Tibial nerve (tissue), 4 donors: Measurements from ENCODE around the gene WNT11. TPM values are rescaled to one million over a fixed set of nuclear protein-coding genes. Genes with fewer than 3 reads are reported as not detected.
"Not testable (repeated sequence)": the region's sequence is repeated elsewhere in the genome, so short reads cannot be mapped to it uniquely, and the experiment has no call there.

Experiments used
- DNase-seq, 2 donors: peaks; one replicate each; pipeline ENCODE4 v3.0.0-alpha.2; 2019; ENCODE audit warnings: low spot score in 2 of 2
- H3K27ac ChIP-seq, 4 donors: fragments of 200-600 bp; sonication (generic) in 3 of 4; one replicate each; pipeline ENCODE4 v1.5.1; 2017 to 2019; ENCODE audit warnings: mild to moderate bottlenecking in 1 of 4
- H3K27me3 ChIP-seq, 2 donors: fragments of 200-600 bp; sonication (generic) in 1 of 2; one replicate each; pipeline versions ENCODE4 v1.5.1 to v1.6.0; 2017 to 2019
- H3K36me3 ChIP-seq, 3 donors: fragments of 200-600 bp; sonication (generic); one replicate each; pipeline ENCODE4 v1.5.1; 2018 to 2019
- H3K4me1 ChIP-seq, 4 donors: fragments of 200-600 bp; sonication (generic) in 3 of 4; one replicate each; pipeline ENCODE4 v1.5.1; 2017 to 2019
- H3K4me3 ChIP-seq, 4 donors: fragments of 200-600 bp; sonication (generic) in 3 of 4; one replicate each; pipeline ENCODE4 v1.5.1; 2017 to 2019; ENCODE audit warnings: mild to moderate bottlenecking in 1 of 4, moderate library complexity in 1 of 4
- H3K9me3 ChIP-seq, 4 donors: fragments of 200-600 bp; sonication (generic) in 3 of 4; one replicate each; pipeline ENCODE4 v1.5.1; 2017 to 2019
- EP300 ChIP-seq, 2 donors: sonication (generic); formaldehyde crosslinking; IDR thresholded peaks; one replicate each; pipeline ENCODE4 v1.6.1; 2017; ENCODE audit warnings: antibody characterized with exemption in 2 of 2, mild to moderate bottlenecking in 1 of 2
- POLR2A ChIP-seq, 2 donors: fragments of 450-650 bp; IDR thresholded peaks; one replicate each; pipeline ENCODE4 v1.6.1; 2017; ENCODE audit warnings: antibody characterized with exemption in 2 of 2, mild to moderate bottlenecking in 2 of 2, moderate library complexity in 2 of 2
- WGBS, 2 donors: methylation state at CpG; one replicate each; pipeline ENCODE4 v1.1.5; 2018; 5-methylcytosine and 5-hydroxymethylcytosine counted together
- total RNA-seq, 4 donors: library from RNA; depleted of rRNA; stranded (reverse); fragments of >200 nt; gene quantifications; one replicate each; pipeline ENCODE4 v1.1.0, GENCODE V29; 2016
- TF ChIP-seq, protein P1 (sequence below), 5 experiments: fragments of 200-600 bp in 3 of 5; fragments of 450-650 bp in 2 of 5; sonication (generic) in 3 of 5; IDR thresholded peaks; one replicate each; pipeline ENCODE4 v1.5.1; 2016 to 2019; ENCODE audit warnings: antibody characterized with exemption in 5 of 5, mild to moderate bottlenecking in 3 of 5, moderate library complexity in 2 of 5

Gene WNT11
- total RNA-seq, 4 donors from 2014 or later = 14.2 to 65.7 (median 27.5) TPM

DNA sequence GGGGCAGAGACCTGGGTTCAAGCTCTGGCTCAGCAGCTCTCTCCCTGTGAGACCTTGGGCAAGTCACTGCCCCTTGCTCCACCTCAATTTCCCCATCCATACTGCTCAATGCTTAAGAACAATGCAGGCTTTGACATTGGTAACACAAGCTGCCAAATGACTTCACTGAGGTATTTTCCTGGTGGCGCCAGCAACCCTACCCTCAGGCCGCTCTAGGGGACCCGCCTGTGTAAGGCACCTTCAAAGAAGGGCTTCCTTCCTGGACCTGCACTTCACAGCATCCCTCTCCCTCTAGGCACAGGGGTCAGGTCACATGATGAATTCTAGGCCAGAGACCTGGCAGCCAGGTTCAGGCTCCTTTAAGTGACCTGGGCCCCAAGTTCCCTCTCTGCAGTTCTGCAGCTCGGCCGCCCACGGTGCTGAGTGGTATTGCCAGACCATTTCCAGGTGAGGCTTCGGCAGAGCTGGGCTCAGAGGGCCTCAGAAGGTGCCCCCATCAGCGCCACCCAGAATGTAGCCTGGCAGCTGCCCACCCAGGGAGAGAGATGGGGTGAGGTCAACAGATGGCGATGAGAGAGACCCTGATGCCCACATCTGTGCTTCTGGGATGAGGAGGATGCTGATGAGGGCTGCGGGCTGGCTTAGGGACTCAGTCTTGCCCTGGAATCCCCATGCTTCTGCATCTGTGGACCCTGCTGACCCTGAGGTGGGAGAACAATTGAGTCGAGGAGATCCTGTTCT is 4.5 kb downstream of the WNT11 start:
- TF ChIP-seq, protein P1, sequence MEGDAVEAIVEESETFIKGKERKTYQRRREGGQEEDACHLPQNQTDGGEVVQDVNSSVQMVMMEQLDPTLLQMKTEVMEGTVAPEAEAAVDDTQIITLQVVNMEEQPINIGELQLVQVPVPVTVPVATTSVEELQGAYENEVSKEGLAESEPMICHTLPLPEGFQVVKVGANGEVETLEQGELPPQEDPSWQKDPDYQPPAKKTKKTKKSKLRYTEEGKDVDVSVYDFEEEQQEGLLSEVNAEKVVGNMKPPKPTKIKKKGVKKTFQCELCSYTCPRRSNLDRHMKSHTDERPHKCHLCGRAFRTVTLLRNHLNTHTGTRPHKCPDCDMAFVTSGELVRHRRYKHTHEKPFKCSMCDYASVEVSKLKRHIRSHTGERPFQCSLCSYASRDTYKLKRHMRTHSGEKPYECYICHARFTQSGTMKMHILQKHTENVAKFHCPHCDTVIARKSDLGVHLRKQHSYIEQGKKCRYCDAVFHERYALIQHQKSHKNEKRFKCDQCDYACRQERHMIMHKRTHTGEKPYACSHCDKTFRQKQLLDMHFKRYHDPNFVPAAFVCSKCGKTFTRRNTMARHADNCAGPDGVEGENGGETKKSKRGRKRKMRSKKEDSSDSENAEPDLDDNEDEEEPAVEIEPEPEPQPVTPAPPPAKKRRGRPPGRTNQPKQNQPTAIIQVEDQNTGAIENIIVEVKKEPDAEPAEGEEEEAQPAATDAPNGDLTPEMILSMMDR (IDR thresholded peaks at IDR 0.05) = no peak
- TF ChIP-seq POLR2A (IDR thresholded peaks at IDR 0.05) (no peak), EP300 (IDR thresholded peaks at IDR 0.05) (no peak)
- Histone ChIP-seq H3K4me1 (peaks cover 0 to 13% (median 11%) of the 10 kb centered on the region in 4 donors), H3K27me3 (peaks cover 0 to 22% of the 10 kb centered on the region in 2 donors), H3K4me3 (no peak overlapping the region), H3K27ac (no peak overlapping the region), H3K9me3 (no peaks in the 10 kb centered on the region), H3K36me3 (no peaks in the 10 kb centered on the region)
- 89 to 92% methylated on average over 8 to 11 of the region's 11 CpGs for WGBS, 2 donors
- DNase-seq = no peak

DNA sequence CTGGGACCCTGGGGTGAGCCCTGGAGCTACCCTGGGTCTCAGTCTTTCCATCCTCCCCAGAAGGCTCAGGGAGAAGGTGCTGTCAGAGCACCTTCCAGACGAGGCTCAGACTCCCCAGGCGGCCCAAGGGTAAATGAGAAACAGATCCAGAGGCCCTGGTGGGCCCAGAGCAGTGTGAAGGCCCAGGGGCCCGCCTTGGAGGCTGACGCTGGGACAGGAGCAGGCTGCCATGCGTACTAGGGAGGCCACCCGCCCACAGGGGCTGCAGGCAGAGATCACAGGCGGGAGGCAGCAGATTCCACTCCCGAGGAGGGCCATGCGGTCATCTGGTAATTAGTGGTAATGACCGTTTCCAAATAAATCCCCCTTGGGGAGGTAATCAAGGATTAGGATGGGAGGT is 5.2 kb downstream of the WNT11 start:
- H3K9me3 ChIP-seq = no peaks in the 10 kb centered on the region
- H3K4me1 ChIP-seq = peaks cover 0 to 5% (median 3%) of the 10 kb centered on the region in 4 donors
- no peaks in the 10 kb centered on the region for H3K36me3 ChIP-seq
- TF ChIP-seq, protein P1 (IDR thresholded peaks at IDR 0.05) = no peak
- TF ChIP-seq POLR2A (IDR thresholded peaks at IDR 0.05) (no peak), EP300 (IDR thresholded peaks at IDR 0.05) (no peak)
- no peak overlapping the region for H3K4me3 ChIP-seq
- no peak overlapping the region for H3K27ac ChIP-seq
- 68 to 76% methylated on average over 10 of the region's 10 CpGs for WGBS, 2 donors
- no peak for DNase-seq
- H3K27me3 ChIP-seq = peaks cover 0 to 21% of the 10 kb centered on the region in 2 donors

DNA sequence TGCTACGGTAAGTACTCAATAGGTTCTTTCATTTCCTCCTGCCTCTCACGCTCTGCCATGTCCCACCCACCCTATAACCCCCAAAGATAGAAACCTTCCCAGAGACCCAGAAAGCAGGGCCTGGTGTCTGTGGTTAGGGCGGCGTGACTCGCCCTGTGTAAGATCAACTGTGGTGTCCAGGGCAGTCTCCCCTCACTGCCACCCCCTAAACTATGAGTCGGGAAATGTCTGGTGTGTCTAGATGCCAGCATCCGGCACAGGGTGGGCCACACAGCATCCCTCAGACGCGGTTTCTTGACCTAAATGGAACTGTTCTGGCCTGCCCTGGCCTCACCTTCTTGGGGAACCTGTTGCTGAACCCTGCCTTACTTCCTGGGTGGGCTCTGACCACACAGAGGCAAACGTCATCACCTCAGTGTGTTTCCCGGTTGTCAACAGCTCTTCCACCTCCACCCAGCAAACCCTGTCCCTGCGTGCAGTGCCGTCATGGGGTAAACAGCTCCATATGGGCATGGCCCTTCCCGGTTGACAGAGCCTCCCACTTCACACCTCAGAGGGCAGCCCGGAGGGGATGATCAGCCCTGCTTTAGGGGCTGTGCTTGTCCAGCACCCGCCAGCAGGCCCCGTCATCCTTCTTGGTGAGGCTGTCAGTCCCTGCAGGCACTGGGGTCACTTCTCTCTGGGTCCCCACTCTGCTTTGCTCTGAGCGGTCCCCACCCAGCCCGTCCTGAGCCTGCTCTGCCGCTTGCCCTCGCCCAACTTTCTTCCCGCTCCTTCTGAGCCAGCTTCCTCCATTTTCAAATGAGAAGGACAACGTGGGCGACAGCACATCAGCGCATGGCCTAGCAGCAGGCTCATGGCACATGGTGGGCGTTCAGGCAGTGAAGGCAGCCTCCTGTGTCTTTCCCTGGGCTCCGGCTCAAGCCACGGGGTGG is 6.0 kb downstream of the WNT11 start:
- Histone ChIP-seq H3K4me1 (no peaks in the 10 kb centered on the region), H3K27ac (no peak overlapping the region), H3K36me3 (no peaks in the 10 kb centered on the region), H3K9me3 (no peaks in the 10 kb centered on the region), H3K27me3 (peaks cover 0 to 13% of the 10 kb centered on the region in 2 donors), H3K4me3 (no peak overlapping the region)
- TF ChIP-seq POLR2A (IDR thresholded peaks at IDR 0.05) = no peak
- TF ChIP-seq, protein P1 (IDR thresholded peaks at IDR 0.05) = no peak
- no peak for TF ChIP-seq EP300 (IDR thresholded peaks at IDR 0.05)
- 78 to 80% methylated on average over 27 of the region's 28 CpGs for WGBS, 2 donors
- no peak for DNase-seq

DNA sequence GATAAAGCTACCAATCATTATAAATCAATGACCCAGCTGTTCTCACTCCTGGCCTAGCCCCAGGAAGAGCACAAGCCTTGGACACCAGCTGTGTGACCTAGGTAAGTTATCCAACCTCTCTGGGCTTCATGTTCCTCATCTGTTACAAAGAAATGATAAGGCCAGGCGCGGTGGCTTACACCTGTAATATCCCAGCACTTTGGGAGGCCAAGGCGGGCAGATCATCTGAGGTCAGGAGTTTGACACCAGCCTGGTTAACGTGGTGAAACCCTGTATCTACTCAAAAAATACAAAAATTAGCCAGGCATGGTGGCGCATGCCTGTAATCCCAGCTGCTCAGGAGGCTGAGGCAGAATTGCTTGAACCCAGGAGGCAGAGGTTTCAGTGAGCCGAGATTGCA is 7.6 kb downstream of the WNT11 start:
- not testable (repeated sequence) for H3K4me1 ChIP-seq, DNase-seq, H3K36me3 ChIP-seq, H3K9me3 ChIP-seq, H3K4me3 ChIP-seq, H3K27ac ChIP-seq, H3K27me3 ChIP-seq
- WGBS, 2 donors = 96 to 99% methylated on average over 6 of the region's 6 CpGs

DNA sequence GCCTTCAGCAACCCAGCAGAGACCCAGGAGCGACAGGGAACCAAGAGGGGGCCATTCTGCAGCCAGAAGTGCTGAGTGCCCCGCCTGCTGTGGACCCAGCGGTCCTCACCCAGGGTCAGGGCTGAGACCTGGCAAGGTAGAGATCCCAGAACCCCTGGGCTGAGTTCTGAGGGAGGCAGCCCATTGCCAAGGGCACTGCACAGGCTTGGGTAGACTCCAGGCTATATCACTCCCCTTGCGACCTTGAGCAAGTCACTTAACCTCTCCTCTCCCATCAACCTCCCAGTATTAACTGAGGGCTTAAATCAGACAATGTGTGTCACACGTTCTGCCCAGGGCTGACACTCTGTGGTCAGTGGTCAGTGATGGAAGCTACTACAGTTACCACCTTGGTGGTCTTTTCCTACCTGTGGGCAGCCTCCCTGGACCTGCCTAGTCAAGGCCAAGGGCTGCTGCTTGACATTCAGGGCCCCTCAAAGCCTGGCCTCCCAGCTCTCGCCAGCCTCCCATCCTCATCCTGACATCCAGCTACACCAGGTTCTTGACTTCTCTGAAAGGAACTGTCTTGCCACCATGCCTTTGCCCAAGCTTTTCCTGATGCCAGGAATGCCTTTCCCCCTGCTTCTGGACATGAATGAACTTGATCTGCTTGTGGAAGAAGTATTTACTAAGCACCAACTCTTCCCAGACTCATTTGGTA is 8.2 kb downstream of the WNT11 start:
- Histone ChIP-seq H3K4me1 (no peaks in the 10 kb centered on the region), H3K9me3 (no peaks in the 10 kb centered on the region), H3K4me3 (no peak overlapping the region), H3K27me3 (no peaks in the 10 kb centered on the region), H3K36me3 (no peaks in the 10 kb centered on the region), H3K27ac (no peak overlapping the region)
- 85 to 87% methylated on average over 6 of the region's 6 CpGs for WGBS, 2 donors
- TF ChIP-seq EP300 (IDR thresholded peaks at IDR 0.05) = no peak
- TF ChIP-seq, protein P1 (IDR thresholded peaks at IDR 0.05) = no peak
- TF ChIP-seq POLR2A (IDR thresholded peaks at IDR 0.05) = no peak
- no peak for DNase-seq
